Measurements from ENCODE around the gene LRRC8D. TPM values are rescaled to one million over a fixed set of nuclear protein-coding genes. Genes with fewer than 3 reads are reported as not detected.

Gene LRRC8D
- polyA plus RNA-seq, 1 donor from 2014 or later, result 31.7 TPM

GRCh38 chr1:89816366-89816765 is 4.5 kb upstream of the LRRC8D start:
- Mint-ChIP-seq H3K9me3 (no peaks in the 10 kb centered on the region), H3K27ac (peak overlapping the region in 1 of 3 donors; percentile 16), H3K4me1 (peaks cover 21 to 44% (median 30%) of the 10 kb centered on the region in 3 donors), H3K27me3 (no peaks in the 10 kb centered on the region), H3K36me3 (no peaks in the 10 kb centered on the region), H3K4me3 (peak overlapping the region in 1 of 4 donors; percentile 51)

GRCh38 chr1:89821322-89822108 is 683 bp downstream of the LRRC8D start:
- Mint-ChIP-seq H3K4me1 (peaks cover 39 to 50% (median 45%) of the 10 kb centered on the region in 3 donors), H3K27ac (peak overlapping the region; percentile 53 to 95 (median 94)), H3K4me3 (peak overlapping the region; percentile 81 to 92 (median 91)), H3K36me3 (peaks cover 6% of the 10 kb centered on the region), H3K27me3 (no peaks in the 10 kb centered on the region), H3K9me3 (peaks cover 0 to 1% (median 0%) of the 10 kb centered on the region in 3 donors)

GRCh38 chr1:89822109-89822962 is 1.5 kb downstream of the LRRC8D start:
- H3K4me3 Mint-ChIP-seq, result peak overlapping the region; percentile 81 to 92 (median 91)
- H3K4me1 Mint-ChIP-seq, result peaks cover 39 to 45% (median 43%) of the 10 kb centered on the region in 3 donors

GRCh38 chr1:89822999-89823628 is 2.3 kb downstream of the LRRC8D start:
- Mint-ChIP-seq H3K4me3 (peak overlapping the region in 2 of 4 donors; percentile 90 to 92), H3K36me3 (peaks cover 9% of the 10 kb centered on the region), H3K4me1 (peaks cover 40 to 45% (median 43%) of the 10 kb centered on the region in 3 donors), H3K27ac (peak overlapping the region; percentile 29 to 95 (median 94)), H3K9me3 (peaks cover 0 to 1% (median 0%) of the 10 kb centered on the region in 3 donors), H3K27me3 (no peaks in the 10 kb centered on the region)

More at GRCh38 chr1:89822109-89822962, 1.5 kb downstream of the LRRC8D start:
- Mint-ChIP-seq H3K36me3 (peaks cover 6% of the 10 kb centered on the region), H3K9me3 (peaks cover 0 to 1% (median 0%) of the 10 kb centered on the region in 3 donors), H3K27ac (peak overlapping the region; percentile 53 to 95 (median 94)), H3K27me3 (no peaks in the 10 kb centered on the region)

- H3K4me3 Mint-ChIP-seq, result peak overlapping the region in 2 of 4 donors; percentile 52 to 58
- H3K4me1 Mint-ChIP-seq, result peaks cover 41 to 46% (median 45%) of the 10 kb centered on the region in 3 donors
- H3K27ac Mint-ChIP-seq, result peak overlapping the region; percentile 22 to 82 (median 29)
- H3K9me3 Mint-ChIP-seq, result peaks cover 0 to 1% (median 0%) of the 10 kb centered on the region in 3 donors
- peaks cover 14% of the 10 kb centered on the region for H3K36me3 Mint-ChIP-seq
- no peaks in the 10 kb centered on the region for H3K27me3 Mint-ChIP-seq
Measured at GRCh38 chr1:89823679-89824292, 3.0 kb downstream of the LRRC8D start.

- Mint-ChIP-seq H3K36me3 (peaks cover 14% of the 10 kb centered on the region), H3K9me3 (peaks cover 0 to 1% (median 0%) of the 10 kb centered on the region in 3 donors), H3K4me1 (peaks cover 30 to 43% (median 35%) of the 10 kb centered on the region in 3 donors), H3K4me3 (no peak overlapping the region), H3K27me3 (no peaks in the 10 kb centered on the region), H3K27ac (no peak overlapping the region)
Measured at GRCh38 chr1:89826594-89826993, 5.8 kb downstream of the LRRC8D start.

GRCh38 chr1:89827330-89827729 is 6.5 kb downstream of the LRRC8D start:
- H3K4me3 Mint-ChIP-seq, result no peak overlapping the region
- no peaks in the 10 kb centered on the region for H3K27me3 Mint-ChIP-seq
- H3K36me3 Mint-ChIP-seq, result peaks cover 14% of the 10 kb centered on the region
- peaks cover 0 to 1% (median 0%) of the 10 kb centered on the region in 3 donors for H3K9me3 Mint-ChIP-seq
- H3K27ac Mint-ChIP-seq, result no peak overlapping the region
- H3K4me1 Mint-ChIP-seq, result peaks cover 27 to 43% (median 33%) of the 10 kb centered on the region in 3 donors

GRCh38 chr1:89827902-89828301 is 7.1 kb downstream of the LRRC8D start:
- H3K9me3 Mint-ChIP-seq, result peaks cover 0 to 1% (median 0%) of the 10 kb centered on the region in 3 donors
- no peaks in the 10 kb centered on the region for H3K27me3 Mint-ChIP-seq
- H3K36me3 Mint-ChIP-seq, result peaks cover 14% of the 10 kb centered on the region
- peaks cover 23 to 38% (median 28%) of the 10 kb centered on the region in 3 donors for H3K4me1 Mint-ChIP-seq
- no peak overlapping the region for H3K27ac Mint-ChIP-seq
- no peak overlapping the region for H3K4me3 Mint-ChIP-seq

GRCh38 chr1:89829186-89829585 is 8.4 kb downstream of the LRRC8D start:
- peaks cover 12% of the 10 kb centered on the region for H3K36me3 Mint-ChIP-seq
- peaks cover 16 to 32% (median 18%) of the 10 kb centered on the region in 3 donors for H3K4me1 Mint-ChIP-seq
- no peak overlapping the region for H3K4me3 Mint-ChIP-seq
- H3K27ac Mint-ChIP-seq, result no peak overlapping the region
- no peaks in the 10 kb centered on the region for H3K27me3 Mint-ChIP-seq
- H3K9me3 Mint-ChIP-seq, result peaks cover 0 to 1% (median 0%) of the 10 kb centered on the region in 3 donors

- Mint-ChIP-seq H3K9me3 (no peaks in the 10 kb centered on the region), H3K4me1 (peaks cover 14 to 30% (median 25%) of the 10 kb centered on the region in 3 donors), H3K27me3 (no peaks in the 10 kb centered on the region), H3K4me3 (no peak overlapping the region), H3K36me3 (peaks cover 8% of the 10 kb centered on the region), H3K27ac (peak overlapping the region in 2 of 3 donors; percentile 6)
Measured at GRCh38 chr1:89831462-89832120, 10.8 kb downstream of the LRRC8D start.

GRCh38 chr1:89832496-89833127 is 11.8 kb downstream of the LRRC8D start:
- Mint-ChIP-seq H3K36me3 (peaks cover 8% of the 10 kb centered on the region), H3K27me3 (no peaks in the 10 kb centered on the region), H3K4me3 (no peak overlapping the region), H3K9me3 (no peaks in the 10 kb centered on the region), H3K4me1 (peaks cover 18 to 38% (median 29%) of the 10 kb centered on the region in 3 donors), H3K27ac (peak overlapping the region in 1 of 3 donors; percentile 2)

- H3K9me3 Mint-ChIP-seq, result no peaks in the 10 kb centered on the region
Measured at GRCh38 chr1:89833183-89834082, 12.6 kb downstream of the LRRC8D start.

More at GRCh38 chr1:89833183-89834082, 12.6 kb downstream of the LRRC8D start:
- H3K4me1 Mint-ChIP-seq, result peaks cover 14 to 38% (median 29%) of the 10 kb centered on the region in 3 donors
- H3K27ac Mint-ChIP-seq, result no peak overlapping the region
- no peak overlapping the region for H3K4me3 Mint-ChIP-seq
- H3K27me3 Mint-ChIP-seq, result no peaks in the 10 kb centered on the region
- peaks cover 3% of the 10 kb centered on the region for H3K36me3 Mint-ChIP-seq

Measured in IgD-negative memory B cell (primary cell).